ENCODE measurements around the gene PRKCA. TPM values are rescaled to one million over a fixed set of nuclear protein-coding genes. Genes with fewer than 3 reads are reported as not detected.

The PRKCA gene
- total and polyA plus RNA-seq, 4 donors: 3.0 to 14.1 (median 5.4) TPM

DNA sequence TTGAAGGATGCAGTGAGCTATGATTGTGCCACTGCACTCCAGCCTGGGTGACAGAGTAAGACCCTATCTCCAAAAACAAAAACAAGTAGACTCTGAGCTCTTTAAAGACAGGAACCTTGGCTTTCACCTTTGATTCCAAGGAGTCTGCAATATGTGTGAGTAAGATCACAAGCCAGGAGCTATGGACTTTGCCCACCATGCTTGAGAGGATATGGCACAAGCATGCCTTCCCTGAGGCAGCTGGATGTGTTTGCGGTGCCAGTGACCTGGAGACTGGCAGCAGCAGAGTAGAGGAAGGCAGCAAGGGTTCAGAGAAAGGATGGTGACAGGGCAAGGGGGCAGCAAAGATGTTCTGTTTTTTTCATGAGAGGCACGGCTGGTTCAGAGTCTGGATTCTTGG lies 14.5 kb upstream of the PRKCA start:
- no peaks in the 10 kb centered on the region for H3K27me3 ChIP-seq (ENCODE audit: control insufficient read depth in 4 of 4, insufficient read depth in 4 of 4, low read length in 3 of 4)
- no peak overlapping the region for H3K27ac ChIP-seq (ENCODE audit: low read depth in 1 of 2, low read length in 2 of 2)
- H3K4me1 ChIP-seq (ENCODE audit: control insufficient read depth in 4 of 4, insufficient read depth in 4 of 4, low read length in 3 of 4): no peaks in the 10 kb centered on the region
- no peak for DNase-seq (ENCODE audit: low spot score)
- H3K36me3 ChIP-seq (ENCODE audit: control insufficient read depth in 4 of 4, insufficient read depth in 3 of 4, low read depth in 1 of 4, low read length in 3 of 4): no peaks in the 10 kb centered on the region
- no peaks in the 10 kb centered on the region for H3K9me3 ChIP-seq (ENCODE audit: control insufficient read depth in 4 of 4, low read length in 3 of 4)
- TF ChIP-seq, protein P1, sequence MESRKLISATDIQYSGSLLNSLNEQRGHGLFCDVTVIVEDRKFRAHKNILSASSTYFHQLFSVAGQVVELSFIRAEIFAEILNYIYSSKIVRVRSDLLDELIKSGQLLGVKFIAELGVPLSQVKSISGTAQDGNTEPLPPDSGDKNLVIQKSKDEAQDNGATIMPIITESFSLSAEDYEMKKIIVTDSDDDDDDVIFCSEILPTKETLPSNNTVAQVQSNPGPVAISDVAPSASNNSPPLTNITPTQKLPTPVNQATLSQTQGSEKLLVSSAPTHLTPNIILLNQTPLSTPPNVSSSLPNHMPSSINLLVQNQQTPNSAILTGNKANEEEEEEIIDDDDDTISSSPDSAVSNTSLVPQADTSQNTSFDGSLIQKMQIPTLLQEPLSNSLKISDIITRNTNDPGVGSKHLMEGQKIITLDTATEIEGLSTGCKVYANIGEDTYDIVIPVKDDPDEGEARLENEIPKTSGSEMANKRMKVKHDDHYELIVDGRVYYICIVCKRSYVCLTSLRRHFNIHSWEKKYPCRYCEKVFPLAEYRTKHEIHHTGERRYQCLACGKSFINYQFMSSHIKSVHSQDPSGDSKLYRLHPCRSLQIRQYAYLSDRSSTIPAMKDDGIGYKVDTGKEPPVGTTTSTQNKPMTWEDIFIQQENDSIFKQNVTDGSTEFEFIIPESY (IDR thresholded peaks at IDR 0.05): no peak
- TF ChIP-seq HNF4A (conservative IDR thresholded peaks at IDR 0.05) (peak in 1 of 2 donors; percentile 8), FOXA1 (IDR thresholded peaks at IDR 0.05) (no peak), YY1 (IDR thresholded peaks at IDR 0.05) (no peak)
- TF ChIP-seq, protein P2, sequence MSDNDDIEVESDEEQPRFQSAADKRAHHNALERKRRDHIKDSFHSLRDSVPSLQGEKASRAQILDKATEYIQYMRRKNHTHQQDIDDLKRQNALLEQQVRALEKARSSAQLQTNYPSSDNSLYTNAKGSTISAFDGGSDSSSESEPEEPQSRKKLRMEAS (IDR thresholded peaks at IDR 0.05): no peak
- H3K4me3 ChIP-seq (ENCODE audit: low read depth in 1 of 3, low read length in 3 of 3): no peak overlapping the region
- WGBS: 79% methylated on average over 2 of the region's 2 CpGs
- H3K9ac ChIP-seq (ENCODE audit: low read depth in 1 of 2, low read length in 2 of 2): no peak overlapping the region

- no peak for DNase-seq (ENCODE audit: low spot score)
- H3K27me3 ChIP-seq (ENCODE audit: control insufficient read depth in 4 of 4, insufficient read depth in 4 of 4, low read length in 3 of 4): no peaks in the 10 kb centered on the region
- H3K27ac ChIP-seq (ENCODE audit: low read depth in 1 of 2, low read length in 2 of 2): no peak overlapping the region
- no peaks in the 10 kb centered on the region for H3K9me3 ChIP-seq (ENCODE audit: control insufficient read depth in 4 of 4, low read length in 3 of 4)
- WGBS: 84% methylated on average over 4 of the region's 4 CpGs
- peak; percentile 71 to 75 for TF ChIP-seq RAD21 (IDR thresholded peaks at IDR 0.05)
- TF ChIP-seq RXRA (IDR thresholded peaks at IDR 0.05): no peak
- TF ChIP-seq, protein P3, sequence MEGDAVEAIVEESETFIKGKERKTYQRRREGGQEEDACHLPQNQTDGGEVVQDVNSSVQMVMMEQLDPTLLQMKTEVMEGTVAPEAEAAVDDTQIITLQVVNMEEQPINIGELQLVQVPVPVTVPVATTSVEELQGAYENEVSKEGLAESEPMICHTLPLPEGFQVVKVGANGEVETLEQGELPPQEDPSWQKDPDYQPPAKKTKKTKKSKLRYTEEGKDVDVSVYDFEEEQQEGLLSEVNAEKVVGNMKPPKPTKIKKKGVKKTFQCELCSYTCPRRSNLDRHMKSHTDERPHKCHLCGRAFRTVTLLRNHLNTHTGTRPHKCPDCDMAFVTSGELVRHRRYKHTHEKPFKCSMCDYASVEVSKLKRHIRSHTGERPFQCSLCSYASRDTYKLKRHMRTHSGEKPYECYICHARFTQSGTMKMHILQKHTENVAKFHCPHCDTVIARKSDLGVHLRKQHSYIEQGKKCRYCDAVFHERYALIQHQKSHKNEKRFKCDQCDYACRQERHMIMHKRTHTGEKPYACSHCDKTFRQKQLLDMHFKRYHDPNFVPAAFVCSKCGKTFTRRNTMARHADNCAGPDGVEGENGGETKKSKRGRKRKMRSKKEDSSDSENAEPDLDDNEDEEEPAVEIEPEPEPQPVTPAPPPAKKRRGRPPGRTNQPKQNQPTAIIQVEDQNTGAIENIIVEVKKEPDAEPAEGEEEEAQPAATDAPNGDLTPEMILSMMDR (IDR thresholded peaks at IDR 0.05; ENCODE audit: low read depth, low read length, missing input control): peak; percentile 36
- H3K4me3 ChIP-seq (ENCODE audit: low read depth in 1 of 3, low read length in 3 of 3): no peak overlapping the region
- no peaks in the 10 kb centered on the region for H3K4me1 ChIP-seq (ENCODE audit: control insufficient read depth in 4 of 4, insufficient read depth in 4 of 4, low read length in 3 of 4)
- H3K36me3 ChIP-seq (ENCODE audit: control insufficient read depth in 4 of 4, insufficient read depth in 3 of 4, low read depth in 1 of 4, low read length in 3 of 4): no peaks in the 10 kb centered on the region
- no peak overlapping the region for H3K9ac ChIP-seq (ENCODE audit: low read depth in 1 of 2, low read length in 2 of 2)
Measured at GRCh38 chr17:66290101-66290722, 12.2 kb upstream of the PRKCA start.

GRCh38 chr17:66292353-66292752 lies 10.1 kb upstream of the PRKCA start:
- no peaks in the 10 kb centered on the region for H3K4me1 ChIP-seq (ENCODE audit: control insufficient read depth in 4 of 4, insufficient read depth in 4 of 4, low read length in 3 of 4)
- no peak overlapping the region for H3K4me3 ChIP-seq (ENCODE audit: low read depth in 1 of 3, low read length in 3 of 3)
- H3K27ac ChIP-seq (ENCODE audit: low read depth in 1 of 2, low read length in 2 of 2): no peak overlapping the region
- no peak for TF ChIP-seq JUND (IDR thresholded peaks at IDR 0.05)
- TF ChIP-seq RAD21 (IDR thresholded peaks at IDR 0.05): no peak
- TF ChIP-seq, protein P1 (IDR thresholded peaks at IDR 0.05): no peak
- no peak for TF ChIP-seq YY1 (IDR thresholded peaks at IDR 0.05)
- TF ChIP-seq HNF4G (IDR thresholded peaks at IDR 0.05): no peak
- TF ChIP-seq, protein P2 (IDR thresholded peaks at IDR 0.05): no peak
- no peak for TF ChIP-seq SP1 (IDR thresholded peaks at IDR 0.05)
- TF ChIP-seq, protein P4, sequence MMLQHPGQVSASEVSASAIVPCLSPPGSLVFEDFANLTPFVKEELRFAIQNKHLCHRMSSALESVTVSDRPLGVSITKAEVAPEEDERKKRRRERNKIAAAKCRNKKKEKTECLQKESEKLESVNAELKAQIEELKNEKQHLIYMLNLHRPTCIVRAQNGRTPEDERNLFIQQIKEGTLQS (IDR thresholded peaks at IDR 0.05): no peak
- TF ChIP-seq FOXA2 (IDR thresholded peaks at IDR 0.05): no peak
- no peak for TF ChIP-seq EGR1 (IDR thresholded peaks at IDR 0.05; ENCODE audit: low read depth in 2 of 2)
- TF ChIP-seq HNF4A (conservative IDR thresholded peaks at IDR 0.05): no peak
- TF ChIP-seq TAF1 (conservative IDR thresholded peaks at IDR 0.05): no peak
- H3K36me3 ChIP-seq (ENCODE audit: control insufficient read depth in 4 of 4, insufficient read depth in 3 of 4, low read depth in 1 of 4, low read length in 3 of 4): no peaks in the 10 kb centered on the region
- H3K9me3 ChIP-seq (ENCODE audit: control insufficient read depth in 4 of 4, low read length in 3 of 4): no peaks in the 10 kb centered on the region
- no peak for DNase-seq (ENCODE audit: low spot score)
- 98% methylated on average over 3 of the region's 3 CpGs for WGBS
- no peak overlapping the region for H3K9ac ChIP-seq (ENCODE audit: low read depth in 1 of 2, low read length in 2 of 2)
- no peaks in the 10 kb centered on the region for H3K27me3 ChIP-seq (ENCODE audit: control insufficient read depth in 4 of 4, insufficient read depth in 4 of 4, low read length in 3 of 4)

Data from liver (tissue), 9 donors.